Fibroblast of skin of scalp (primary cell): ENCODE measurements around the gene MECR.
A peak's percentile ranks its signal among the peaks of the same experiment; 100 is the strongest.

ENCODE experiments used
- DNase-seq: peaks from one replicate; pipeline ENCODE4 v3.0.0-alpha.2; 2013

The MECR gene

GRCh38 chr1:29255134-29255666 lies 24.5 kb upstream of the MECR start:
- no peak for DNase-seq

- peak; percentile 62 for DNase-seq
These were observed 23.6 kb upstream of the MECR start for GRCh38 chr1:29254346-29254745.

- DNase-seq, result no peak
These were observed 22.4 kb upstream of the MECR start for GRCh38 chr1:29253180-29253579.

GRCh38 chr1:29251164-29252124 lies 20.7 kb upstream of the MECR start:
- DNase-seq, result no peak

GRCh38 chr1:29249951-29250581 lies 19.3 kb upstream of the MECR start:
- DNase-seq, result no peak

- peak; percentile 77 for DNase-seq
These were observed 18.5 kb upstream of the MECR start for GRCh38 chr1:29249170-29249691.

GRCh38 chr1:29248409-29248808 lies 17.7 kb upstream of the MECR start:
- DNase-seq, result no peak

GRCh38 chr1:29247571-29248273 lies 17.0 kb upstream of the MECR start:
- no peak for DNase-seq

GRCh38 chr1:29247044-29247443 lies 16.3 kb upstream of the MECR start:
- DNase-seq, result no peak

GRCh38 chr1:29245876-29246275 lies 15.1 kb upstream of the MECR start:
- DNase-seq, result peak; percentile 75

GRCh38 chr1:29245261-29245660 lies 14.5 kb upstream of the MECR start:
- DNase-seq, result no peak

- peak; percentile 92 for DNase-seq
These were observed 13.1 kb upstream of the MECR start for GRCh38 chr1:29243871-29244200.

- peak; percentile 74 for DNase-seq
These were observed 12.5 kb upstream of the MECR start for GRCh38 chr1:29243023-29243870.

- DNase-seq, result no peak
These were observed 10.3 kb upstream of the MECR start for GRCh38 chr1:29240986-29241385.

- DNase-seq, result peak; percentile 52
These were observed 9.7 kb upstream of the MECR start for GRCh38 chr1:29240400-29240837.

- no peak for DNase-seq
These were observed 8.4 kb upstream of the MECR start for GRCh38 chr1:29239142-29239541.

GRCh38 chr1:29238620-29239002 lies 7.9 kb upstream of the MECR start:
- DNase-seq, result no peak

- peak; percentile 26 for DNase-seq
These were observed 7.3 kb upstream of the MECR start for GRCh38 chr1:29237852-29238619.

- peak; percentile 65 for DNase-seq
These were observed 6.5 kb upstream of the MECR start for GRCh38 chr1:29237129-29237821.

- DNase-seq, result no peak
These were observed 6.0 kb upstream of the MECR start for GRCh38 chr1:29236712-29237128.
